IPS-18c (cell line): Measurements from ENCODE around the gene PRXL2B.

Source experiments
- H3K4me3 ChIP-seq: 2 replicates; pipeline ENCODE4 v1.7.0; 2013; ENCODE audit warnings: low read depth, mild to moderate bottlenecking, low read length, moderate library complexity; ENCODE audit not compliant: insufficient read depth
- H3K9me3 ChIP-seq: one replicate; pipeline ENCODE4 v1.6.1; 2013; ENCODE audit warnings: mild to moderate bottlenecking, low read length, moderate library complexity; ENCODE audit not compliant: control insufficient read depth, insufficient read depth

Gene PRXL2B

GRCh38 chr1:2603521-2604155 lies 17.1 kb downstream of the PRXL2B start:
- Histone ChIP-seq H3K9me3 (no peaks in the 10 kb centered on the region), H3K4me3 (no peak overlapping the region)

- no peak overlapping the region for H3K4me3 ChIP-seq
- H3K9me3 ChIP-seq: no peaks in the 10 kb centered on the region
These were observed 17.7 kb downstream of the PRXL2B start for GRCh38 chr1:2604156-2604843.

GRCh38 chr1:2604844-2605508 lies 18.4 kb downstream of the PRXL2B start:
- H3K9me3 ChIP-seq: no peaks in the 10 kb centered on the region
- no peak overlapping the region for H3K4me3 ChIP-seq

GRCh38 chr1:2605509-2606395 lies 19.2 kb downstream of the PRXL2B start:
- Histone ChIP-seq H3K9me3 (no peaks in the 10 kb centered on the region), H3K4me3 (no peak overlapping the region)

GRCh38 chr1:2606396-2606880 lies 19.9 kb downstream of the PRXL2B start:
- Histone ChIP-seq H3K4me3 (no peak overlapping the region), H3K9me3 (no peaks in the 10 kb centered on the region)

- no peak overlapping the region for H3K4me3 ChIP-seq
- H3K9me3 ChIP-seq: no peaks in the 10 kb centered on the region
These were observed 20.5 kb downstream of the PRXL2B start for GRCh38 chr1:2606881-2607621.

GRCh38 chr1:2607641-2608091 lies 21.1 kb downstream of the PRXL2B start:
- H3K9me3 ChIP-seq: no peaks in the 10 kb centered on the region
- no peak overlapping the region for H3K4me3 ChIP-seq

GRCh38 chr1:2609319-2610035 lies 22.9 kb downstream of the PRXL2B start:
- no peaks in the 10 kb centered on the region for H3K9me3 ChIP-seq
- no peak overlapping the region for H3K4me3 ChIP-seq

- Histone ChIP-seq H3K9me3 (no peaks in the 10 kb centered on the region), H3K4me3 (no peak overlapping the region; the same call in 1 of the 2 replicates)
These were observed 23.7 kb downstream of the PRXL2B start for GRCh38 chr1:2610036-2610959.

- Histone ChIP-seq H3K4me3 (no peak overlapping the region; the same call in 1 of the 2 replicates), H3K9me3 (peaks cover 2% of the 10 kb centered on the region)
These were observed 24.5 kb downstream of the PRXL2B start for GRCh38 chr1:2611031-2611501.

- no peak overlapping the region for H3K4me3 ChIP-seq
- H3K9me3 ChIP-seq: peaks cover 2% of the 10 kb centered on the region
These were observed 25.3 kb downstream of the PRXL2B start for GRCh38 chr1:2611621-2612437.

- H3K4me3 ChIP-seq: no peak overlapping the region
- peaks cover 2% of the 10 kb centered on the region for H3K9me3 ChIP-seq
These were observed 26.2 kb downstream of the PRXL2B start for GRCh38 chr1:2612591-2613365.

GRCh38 chr1:2614145-2614544 lies 27.6 kb downstream of the PRXL2B start:
- peaks cover 2% of the 10 kb centered on the region for H3K9me3 ChIP-seq

More at GRCh38 chr1:2614145-2614544, 27.6 kb downstream of the PRXL2B start:
- no peak overlapping the region for H3K4me3 ChIP-seq
